Measurements from ENCODE around the gene TSC22D1. TPM values are rescaled to one million over a fixed set of nuclear protein-coding genes. Genes with fewer than 3 reads are reported as not detected.

The TSC22D1 gene
- polyA plus RNA-seq, 1 donor from 2014 or later = 355 TPM

DNA sequence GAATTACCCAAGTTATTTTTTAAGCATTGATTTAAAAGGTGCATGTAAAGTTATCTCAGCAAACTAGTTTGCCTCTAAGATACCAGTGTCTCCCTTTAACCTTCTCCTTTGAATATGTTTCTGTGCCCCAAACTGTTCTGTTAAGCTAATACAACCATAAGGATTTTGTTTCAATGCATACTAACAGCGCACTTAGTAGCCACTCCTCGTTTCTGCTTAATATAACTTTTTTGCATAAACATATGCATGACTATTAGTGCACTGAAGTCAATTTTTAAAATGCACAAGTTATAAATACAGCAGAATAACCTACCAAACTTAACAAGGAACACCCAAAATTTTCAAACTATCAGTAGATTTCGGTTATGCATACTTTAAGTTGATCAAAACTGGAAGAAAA, 123.1 kb downstream of the TSC22D1 start:
- no peak overlapping the region for H2AFZ ChIP-seq (ENCODE audit: low read depth, low read length)
- no peaks in the 10 kb centered on the region for H3K79me2 ChIP-seq (replicated peaks; ENCODE audit: insufficient read depth, low read length)
- no peaks in the 10 kb centered on the region for H3K36me3 ChIP-seq (ENCODE audit: insufficient read depth, low read length)
- TF ChIP-seq EZH2 (IDR thresholded peaks at IDR 0.05; ENCODE audit: borderline replicate concordance, insufficient read depth, low read length, poor library complexity, severe bottlenecking) = no peak
- no peak for TF ChIP-seq EP300 (conservative IDR thresholded peaks at IDR 0.05; ENCODE audit: poor library complexity, severe bottlenecking)
- TF ChIP-seq TAF1 (IDR thresholded peaks at IDR 0.05; ENCODE audit: low read depth) = no peak
- no peak for TF ChIP-seq SMC3 (conservative IDR thresholded peaks at IDR 0.05; ENCODE audit: poor library complexity)
- no peak for TF ChIP-seq MXI1 (conservative IDR thresholded peaks at IDR 0.05; ENCODE audit: poor library complexity, severe bottlenecking)
- no peak for TF ChIP-seq RAD21 (conservative IDR thresholded peaks at IDR 0.05)
- TF ChIP-seq POLR2AphosphoS5 (IDR thresholded peaks at IDR 0.05) = no peak
- TF ChIP-seq CTCF (IDR thresholded peaks at IDR 0.05; ENCODE audit: poor library complexity, severe bottlenecking) = no peak
- TF ChIP-seq REST (IDR thresholded peaks at IDR 0.05; ENCODE audit: borderline replicate concordance) = no peak
- H4K20me1 ChIP-seq (ENCODE audit: insufficient read depth) = no peaks in the 10 kb centered on the region
- H3K4me3 ChIP-seq (ENCODE audit: low read length) = no peak overlapping the region
- H3K9me3 ChIP-seq (ENCODE audit: low read length) = no peaks in the 10 kb centered on the region
- H3K9me2 ChIP-seq (ENCODE audit: insufficient read depth, low read length) = no peaks in the 10 kb centered on the region
- H3F3A ChIP-seq (ENCODE audit: insufficient read depth, low read length, poor library complexity, severe bottlenecking) = no peaks in the 10 kb centered on the region
- no peak overlapping the region for H3K4me2 ChIP-seq (ENCODE audit: low read length)
- H3K27me3 ChIP-seq (ENCODE audit: insufficient read depth, low read depth, low read length) = no peaks in the 10 kb centered on the region
- no peak overlapping the region for H3K27ac ChIP-seq (ENCODE audit: low read length)
- H3K9ac ChIP-seq (ENCODE audit: low read length) = no peak overlapping the region

DNA sequence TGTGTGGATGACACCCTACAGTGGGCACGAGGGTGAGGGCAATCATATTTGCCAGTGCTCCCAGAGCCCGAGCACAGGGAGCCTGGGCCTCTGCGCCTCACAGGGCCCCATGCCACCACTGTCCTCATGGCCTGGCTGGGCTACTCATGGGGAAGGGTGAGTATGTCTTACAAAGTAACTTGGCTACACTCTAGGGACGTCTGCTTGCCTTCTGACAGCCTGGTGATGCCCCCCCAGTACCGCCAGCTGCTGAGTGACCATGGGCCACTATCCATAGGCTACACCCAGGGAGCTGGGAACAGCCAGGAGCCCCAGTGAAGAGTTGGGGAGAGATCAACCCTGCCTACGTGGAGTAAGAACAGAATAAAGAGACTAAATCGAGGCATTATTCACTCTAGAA, 123.7 kb downstream of the TSC22D1 start:
- Histone ChIP-seq H2AFZ (ENCODE audit: low read depth, low read length) (no peak overlapping the region), H3K9me3 (ENCODE audit: low read length) (no peaks in the 10 kb centered on the region), H3K27me3 (ENCODE audit: insufficient read depth, low read depth, low read length) (no peaks in the 10 kb centered on the region), H3K9me2 (ENCODE audit: insufficient read depth, low read length) (no peaks in the 10 kb centered on the region), H3F3A (ENCODE audit: insufficient read depth, low read length, poor library complexity, severe bottlenecking) (no peaks in the 10 kb centered on the region), H3K4me2 (ENCODE audit: low read length) (no peak overlapping the region), H4K20me1 (ENCODE audit: insufficient read depth) (no peaks in the 10 kb centered on the region), H3K27ac (ENCODE audit: low read length) (no peak overlapping the region), H3K79me2 (replicated peaks; ENCODE audit: insufficient read depth, low read length) (no peaks in the 10 kb centered on the region), H3K36me3 (ENCODE audit: insufficient read depth, low read length) (no peaks in the 10 kb centered on the region), H3K9ac (ENCODE audit: low read length) (no peak overlapping the region), H3K4me3 (ENCODE audit: low read length) (no peak overlapping the region)
- TF ChIP-seq REST (IDR thresholded peaks at IDR 0.05; ENCODE audit: borderline replicate concordance) (no peak), POLR2AphosphoS5 (IDR thresholded peaks at IDR 0.05) (no peak), EZH2 (IDR thresholded peaks at IDR 0.05; ENCODE audit: borderline replicate concordance, insufficient read depth, low read length, poor library complexity, severe bottlenecking) (no peak)

All from neural cell (in vitro differentiated cells).